ENCODE measurements around the gene TESPA1. TPM values are rescaled to one million over a fixed set of nuclear protein-coding genes. Genes with fewer than 3 reads are reported as not detected.

TESPA1 gene
- total RNA-seq, 1 donor from 2014 or later: 5.0 TPM

- Histone ChIP-seq H3K4me1 (peaks cover 13% of the 10 kb centered on the region), H3K27me3 (ENCODE audit: low read depth) (no peaks in the 10 kb centered on the region), H3K36me3 (no peaks in the 10 kb centered on the region), H3K4me3 (no peak overlapping the region), H3K27ac (no peak overlapping the region), H3K9me3 (peaks cover 15% of the 10 kb centered on the region)
- DNase-seq (no peak), ATAC-seq (no peak)
- TF ChIP-seq, protein P1, sequence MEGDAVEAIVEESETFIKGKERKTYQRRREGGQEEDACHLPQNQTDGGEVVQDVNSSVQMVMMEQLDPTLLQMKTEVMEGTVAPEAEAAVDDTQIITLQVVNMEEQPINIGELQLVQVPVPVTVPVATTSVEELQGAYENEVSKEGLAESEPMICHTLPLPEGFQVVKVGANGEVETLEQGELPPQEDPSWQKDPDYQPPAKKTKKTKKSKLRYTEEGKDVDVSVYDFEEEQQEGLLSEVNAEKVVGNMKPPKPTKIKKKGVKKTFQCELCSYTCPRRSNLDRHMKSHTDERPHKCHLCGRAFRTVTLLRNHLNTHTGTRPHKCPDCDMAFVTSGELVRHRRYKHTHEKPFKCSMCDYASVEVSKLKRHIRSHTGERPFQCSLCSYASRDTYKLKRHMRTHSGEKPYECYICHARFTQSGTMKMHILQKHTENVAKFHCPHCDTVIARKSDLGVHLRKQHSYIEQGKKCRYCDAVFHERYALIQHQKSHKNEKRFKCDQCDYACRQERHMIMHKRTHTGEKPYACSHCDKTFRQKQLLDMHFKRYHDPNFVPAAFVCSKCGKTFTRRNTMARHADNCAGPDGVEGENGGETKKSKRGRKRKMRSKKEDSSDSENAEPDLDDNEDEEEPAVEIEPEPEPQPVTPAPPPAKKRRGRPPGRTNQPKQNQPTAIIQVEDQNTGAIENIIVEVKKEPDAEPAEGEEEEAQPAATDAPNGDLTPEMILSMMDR (IDR thresholded peaks at IDR 0.05): no peak
- intact Hi-C loops (cut with DNase I): no loop called here
Measured at GRCh38 chr12:54932038-54932437, 52.5 kb downstream of the TESPA1 start.

- H3K27me3 ChIP-seq (ENCODE audit: low read depth): no peaks in the 10 kb centered on the region
- H3K27ac ChIP-seq: no peak overlapping the region
- H3K4me3 ChIP-seq: no peak overlapping the region
- no peaks in the 10 kb centered on the region for H3K36me3 ChIP-seq
- H3K4me1 ChIP-seq: peaks cover 7% of the 10 kb centered on the region
- DNase-seq (no peak), ATAC-seq (no peak)
- intact Hi-C loops (cut with DNase I): no loop called here
- H3K9me3 ChIP-seq: peaks cover 15% of the 10 kb centered on the region
- TF ChIP-seq, protein P1 (IDR thresholded peaks at IDR 0.05): no peak
Measured at GRCh38 chr12:54929998-54930397, 54.6 kb downstream of the TESPA1 start.

DNA sequence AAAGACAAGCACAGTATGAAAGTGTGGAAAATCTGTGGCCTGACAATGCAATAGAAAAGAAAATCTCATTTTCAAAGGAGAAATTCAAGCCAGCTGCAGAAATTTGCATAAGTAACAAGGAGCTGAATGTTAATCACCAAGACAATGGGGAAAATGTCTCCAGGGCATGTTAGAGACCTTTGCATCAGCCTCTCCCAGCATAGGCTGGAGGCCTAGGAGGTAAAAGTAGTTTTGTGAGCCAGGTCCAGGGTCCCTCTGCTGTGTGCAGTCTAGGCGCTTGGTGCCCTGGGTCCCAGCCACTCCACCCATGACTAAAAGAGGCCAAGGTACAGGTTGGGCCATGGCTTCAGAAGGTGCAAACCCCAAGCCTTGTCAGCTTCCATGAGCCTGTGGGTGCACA is 58.3 kb downstream of the TESPA1 start:
- Histone ChIP-seq H3K36me3 (no peaks in the 10 kb centered on the region), H3K4me3 (no peak overlapping the region), H3K4me1 (no peaks in the 10 kb centered on the region), H3K27me3 (ENCODE audit: low read depth) (no peaks in the 10 kb centered on the region), H3K27ac (no peak overlapping the region), H3K9me3 (peaks cover 15% of the 10 kb centered on the region)
- intact Hi-C loops (cut with DNase I): no loop called here
- no peak for DNase-seq
- ATAC-seq: no peak
- TF ChIP-seq, protein P1 (IDR thresholded peaks at IDR 0.05): no peak

GRCh38 chr12:54924972-54925707 is 59.4 kb downstream of the TESPA1 start:
- ATAC-seq: no peak
- TF ChIP-seq, protein P1 (IDR thresholded peaks at IDR 0.05): no peak
- H3K27ac ChIP-seq: no peak overlapping the region
- no peak for DNase-seq
- intact Hi-C loops (cut with DNase I): no loop called here
- peaks cover 9% of the 10 kb centered on the region for H3K9me3 ChIP-seq
- no peaks in the 10 kb centered on the region for H3K27me3 ChIP-seq (ENCODE audit: low read depth)
- H3K4me3 ChIP-seq: no peak overlapping the region
- no peaks in the 10 kb centered on the region for H3K4me1 ChIP-seq
- no peaks in the 10 kb centered on the region for H3K36me3 ChIP-seq

GRCh38 chr12:54917001-54917488 is 67.5 kb downstream of the TESPA1 start:
- Histone ChIP-seq H3K27me3 (ENCODE audit: low read depth) (no peaks in the 10 kb centered on the region), H3K4me1 (no peaks in the 10 kb centered on the region), H3K4me3 (no peak overlapping the region), H3K36me3 (no peaks in the 10 kb centered on the region), H3K9me3 (no peaks in the 10 kb centered on the region), H3K27ac (no peak overlapping the region)
- TF ChIP-seq, protein P1 (IDR thresholded peaks at IDR 0.05): no peak
- ATAC-seq: no peak
- DNase-seq: no peak
- intact Hi-C loops (cut with DNase I): no loop called here

Other genes with a start within 250 kb of the TESPA1 start
- gene MUCL1, start 130.2 kb downstream of the TESPA1 start, total RNA-seq: not detected
- gene NEUROD4, start 35.2 kb upstream of the TESPA1 start, total RNA-seq: not detected
- gene OR9K2, start 141.6 kb upstream of the TESPA1 start, total RNA-seq: not detected
- gene OR10A7, start 236.3 kb upstream of the TESPA1 start, total RNA-seq: not detected

Data from lower lobe of right lung (tissue), 2 donors.